ENCODE results near the gene COX5B.
A peak's percentile ranks its signal among the peaks of the same experiment; 100 is the strongest.
"Not testable (repeated sequence)": the region's sequence is repeated elsewhere in the genome, so short reads cannot be mapped to it uniquely, and the experiment has no call there.

Gene COX5B

DNA sequence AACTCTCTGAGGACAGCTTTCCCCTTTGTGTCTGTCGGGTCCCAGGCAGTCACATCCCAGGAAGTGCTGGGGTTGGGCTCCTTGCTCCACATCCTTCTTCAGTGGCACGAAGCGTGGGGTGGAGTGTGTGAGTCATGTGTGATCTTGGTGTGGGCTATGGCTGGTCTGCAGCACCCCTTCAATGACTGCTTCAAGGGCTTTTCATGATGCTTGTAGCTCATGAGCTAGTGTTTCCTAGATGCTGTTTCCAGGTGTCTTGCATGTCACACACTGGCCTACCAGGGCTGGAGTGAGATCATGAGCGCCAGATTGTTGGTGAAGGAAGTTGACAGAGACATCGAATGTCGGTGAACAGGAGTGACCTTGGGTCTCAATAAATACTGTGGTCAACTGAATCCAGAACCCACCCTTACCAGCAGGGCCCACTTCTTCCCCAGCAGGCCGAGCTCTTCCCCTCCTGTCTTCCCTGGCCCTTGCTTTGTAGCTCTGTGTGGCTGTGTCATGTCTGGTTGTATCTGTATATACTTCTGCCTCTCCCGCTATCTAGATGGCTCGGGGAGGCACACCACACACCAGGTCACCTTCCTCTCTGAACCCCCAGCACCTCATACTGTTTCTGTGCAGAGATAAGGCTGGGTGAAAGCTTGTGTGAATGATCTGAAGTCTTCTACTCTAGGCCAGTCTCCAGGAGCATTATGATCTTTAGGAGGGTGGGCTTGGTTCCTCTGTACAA, 27.5 kb downstream of the COX5B start:
- no peak for DNase-seq (ENCODE audit: low read depth in 2 of 2)

DNA sequence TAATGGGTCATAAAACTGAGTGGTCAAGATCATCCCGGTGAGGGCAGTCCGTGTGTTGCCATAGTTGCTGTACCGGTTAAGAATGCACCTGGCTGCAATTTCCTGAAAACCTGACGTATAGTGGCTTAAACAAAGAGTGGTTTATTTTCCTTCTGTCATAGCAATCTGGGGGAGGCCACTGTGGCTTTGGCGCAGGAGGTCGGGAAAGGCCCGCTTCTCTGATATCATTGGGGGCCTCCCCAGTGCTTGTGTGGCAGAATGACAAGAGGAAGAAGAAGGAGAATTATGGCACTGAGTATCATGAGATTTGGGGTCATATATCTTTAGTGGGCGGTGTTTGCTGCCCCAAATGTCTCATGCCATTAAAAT, 28.0 kb downstream of the COX5B start:
- no peak for DNase-seq (ENCODE audit: low read depth in 2 of 2)

DNA sequence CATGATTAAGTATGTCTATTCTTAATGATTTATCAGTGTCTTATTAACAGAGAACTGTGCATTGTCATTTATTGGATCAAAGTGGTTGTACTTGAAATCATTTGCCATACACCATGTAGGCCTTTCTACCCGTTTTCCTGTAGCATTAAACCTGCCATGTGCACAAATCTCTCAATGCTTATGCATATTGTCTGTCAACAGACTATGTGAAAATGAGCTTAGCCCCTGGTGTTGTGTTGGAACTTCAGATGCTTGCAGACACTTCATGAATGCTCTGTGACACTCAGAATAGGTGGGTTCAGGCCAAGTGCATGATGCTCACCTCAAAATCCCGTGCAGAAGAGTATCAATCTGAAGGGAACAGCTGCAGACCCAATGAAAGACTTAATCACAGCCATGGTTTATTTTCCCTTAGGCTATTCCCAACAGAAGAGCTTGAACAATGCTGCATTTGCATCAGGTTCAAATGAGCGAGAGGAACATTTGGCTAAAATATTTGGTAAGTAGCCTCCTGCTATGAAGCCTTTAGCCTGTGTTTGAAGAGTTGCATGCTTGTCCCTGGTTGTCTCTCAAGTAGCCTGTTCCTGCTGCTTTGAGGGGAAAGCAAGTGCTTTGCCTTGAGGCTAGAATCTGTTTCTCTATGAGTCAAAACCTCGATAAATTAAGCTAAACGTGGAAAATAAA, 29.7 kb downstream of the COX5B start:
- DNase-seq (ENCODE audit: low read depth in 2 of 2), result no peak

GRCh38 chr2:97676620-97677019, 30.8 kb downstream of the COX5B start:
- DNase-seq (ENCODE audit: low read depth in 2 of 2), result no peak

DNA sequence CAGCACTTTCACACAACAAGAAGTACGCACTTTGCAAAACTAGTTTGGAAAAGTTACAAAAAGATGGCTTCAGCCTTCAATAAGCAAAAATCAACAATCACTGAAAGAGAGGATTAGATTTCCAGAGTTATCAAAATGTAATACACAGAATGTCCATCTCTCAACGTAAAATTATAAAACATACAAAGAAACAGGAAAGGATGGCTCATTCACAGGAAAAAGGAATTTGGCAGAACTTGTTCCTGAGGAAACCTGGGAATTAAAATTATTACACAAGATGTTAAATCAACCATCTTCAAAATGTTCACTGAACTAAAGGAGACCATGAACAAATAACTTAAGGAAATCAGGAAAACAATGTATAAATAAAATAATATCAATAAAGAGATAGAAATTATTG, 31.6 kb downstream of the COX5B start:
- DNase-seq (ENCODE audit: low read depth in 2 of 2), result no peak

DNA sequence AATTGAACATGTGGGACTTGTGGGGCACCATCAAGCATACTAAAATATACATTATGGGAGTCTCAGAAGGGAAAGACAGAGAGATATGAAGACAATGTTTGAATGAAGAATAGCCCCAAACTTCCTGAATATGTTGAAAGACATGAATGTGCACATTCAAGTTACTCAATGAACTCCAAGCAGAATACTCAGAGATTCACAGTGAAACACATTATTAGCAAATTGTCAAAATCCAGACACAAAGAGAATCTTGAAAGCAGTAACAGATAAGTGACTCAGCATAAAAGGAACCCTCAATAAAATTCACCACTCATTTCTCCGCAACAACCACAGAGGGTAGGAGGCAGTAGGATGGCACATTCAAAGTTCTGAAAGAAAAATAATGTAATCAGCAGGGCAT, 32.4 kb downstream of the COX5B start:
- no peak for DNase-seq (ENCODE audit: low read depth in 2 of 2)

GRCh38 chr2:97687235-97687634, 41.4 kb downstream of the COX5B start:
- DNase-seq (ENCODE audit: low read depth in 2 of 2), result not testable (repeated sequence)

GRCh38 chr2:97688062-97688827, 42.4 kb downstream of the COX5B start:
- DNase-seq (ENCODE audit: low read depth in 2 of 2), result no peak

- DNase-seq (ENCODE audit: low read depth in 2 of 2), result no peak
These were observed 45.3 kb downstream of the COX5B start for GRCh38 chr2:97691166-97691565.

- no peak for DNase-seq (ENCODE audit: low read depth in 2 of 2)
These were observed 47.6 kb downstream of the COX5B start for GRCh38 chr2:97693476-97693875.

DNA sequence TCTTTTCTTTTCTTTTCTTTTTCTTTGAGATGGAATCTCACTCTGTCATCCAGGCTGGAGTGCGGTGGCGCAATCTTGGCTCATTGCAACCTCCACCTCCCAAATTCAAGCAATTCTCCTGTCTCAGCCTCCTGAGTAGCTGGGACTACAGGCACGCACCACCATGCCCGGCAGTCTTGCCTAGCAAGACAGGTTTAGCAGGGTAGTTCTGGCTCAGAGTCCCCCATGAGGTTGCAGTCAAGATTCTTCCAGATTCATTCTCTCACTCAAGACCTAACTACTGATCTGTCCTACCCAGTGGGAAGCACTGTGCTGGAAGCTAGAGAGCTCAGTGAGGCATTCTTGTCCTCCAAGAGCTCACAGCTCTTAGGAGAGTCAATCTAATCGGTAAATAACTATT, 49.9 kb downstream of the COX5B start:
- no peak for DNase-seq (ENCODE audit: low read depth in 2 of 2)

DNA sequence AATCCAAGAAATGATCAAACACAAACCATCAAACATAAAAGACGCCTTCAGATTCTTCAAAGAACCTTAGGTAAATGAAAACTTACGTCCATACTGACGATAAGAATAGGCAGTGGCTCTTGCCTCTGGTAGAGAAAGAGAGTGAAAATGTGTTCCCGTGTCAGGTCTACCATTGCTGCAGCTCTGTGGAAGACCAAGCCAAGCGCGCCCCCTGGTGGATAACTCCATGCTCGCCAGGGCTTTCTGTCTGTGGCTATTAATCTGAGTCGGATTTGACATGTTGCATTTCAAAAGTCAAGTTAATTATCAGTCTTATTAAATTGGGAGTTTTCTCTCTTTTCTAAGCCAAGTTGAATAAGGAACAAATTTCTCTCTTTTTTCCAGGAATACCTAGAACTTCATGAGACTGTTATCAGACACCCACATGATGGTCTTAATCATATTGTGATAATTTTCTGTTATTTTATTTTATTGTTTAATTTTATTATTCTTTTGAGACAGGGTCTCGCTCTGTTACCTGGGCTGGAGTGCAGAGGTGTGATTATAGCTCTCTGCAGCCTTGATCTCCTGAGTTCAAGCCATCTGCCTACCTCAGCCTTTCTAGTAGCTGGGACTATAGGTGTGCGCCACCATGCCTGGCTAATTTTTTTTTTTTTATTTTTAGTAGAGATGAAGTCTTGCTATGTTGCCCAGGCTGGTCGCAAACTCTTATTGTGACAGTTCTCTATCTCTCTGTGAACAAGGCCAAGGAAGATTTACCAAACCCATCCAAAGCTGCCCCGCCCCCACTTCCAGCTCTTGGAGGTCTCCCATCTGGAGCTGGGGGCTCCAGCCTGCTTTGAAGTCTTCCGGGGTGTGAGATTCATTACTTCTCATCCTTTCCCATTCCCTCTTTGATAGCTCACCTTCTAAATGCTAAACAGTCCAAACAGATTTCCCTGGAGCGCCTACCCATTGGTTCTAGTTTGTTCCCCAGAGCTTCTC, 51.7 kb downstream of the COX5B start:
- DNase-seq (ENCODE audit: low read depth in 2 of 2), result peak; percentile 94 to 95
